ENCODE data around the gene C1QTNF9B. TPM values are rescaled to one million over a fixed set of nuclear protein-coding genes. Genes with fewer than 3 reads are reported as not detected.
"Not testable (repeated sequence)": the region's sequence is repeated elsewhere in the genome, so short reads cannot be mapped to it uniquely, and the experiment has no call there.

The C1QTNF9B gene
- total RNA-seq, 4 donors from 2014 or later = 1.1 TPM; not detected in 3

DNA sequence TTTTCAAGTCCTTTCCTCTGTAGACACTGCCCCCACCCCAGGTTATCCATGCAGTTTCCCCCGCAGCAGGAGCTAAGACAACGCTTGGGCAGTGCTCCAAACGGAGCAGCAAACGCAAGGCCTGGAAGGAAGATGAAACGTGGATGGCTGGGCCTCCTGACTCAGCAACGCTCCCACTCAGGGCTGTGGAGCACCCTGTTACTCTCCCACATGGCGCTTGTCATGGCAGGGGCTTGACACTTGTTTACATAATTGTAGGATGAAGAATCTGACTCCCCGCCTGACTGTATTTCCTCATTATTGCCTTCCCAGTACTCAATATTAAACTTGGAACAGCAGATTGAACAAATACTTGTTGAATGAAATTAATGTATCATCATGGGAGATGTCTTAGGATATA is 799 bp upstream of the C1QTNF9B start:
- H3K27me3 ChIP-seq = peaks cover 11% of the 10 kb centered on the region
- 75% methylated on average over 8 of the region's 8 CpGs for WGBS
- H3K4me1 ChIP-seq = peaks cover 2% of the 10 kb centered on the region
- no peak overlapping the region for H3K4me3 ChIP-seq
- no peak overlapping the region for H3K27ac ChIP-seq
- no peaks in the 10 kb centered on the region for H3K36me3 ChIP-seq
- no peaks in the 10 kb centered on the region for H3K9me3 ChIP-seq
- TF ChIP-seq, protein P1, sequence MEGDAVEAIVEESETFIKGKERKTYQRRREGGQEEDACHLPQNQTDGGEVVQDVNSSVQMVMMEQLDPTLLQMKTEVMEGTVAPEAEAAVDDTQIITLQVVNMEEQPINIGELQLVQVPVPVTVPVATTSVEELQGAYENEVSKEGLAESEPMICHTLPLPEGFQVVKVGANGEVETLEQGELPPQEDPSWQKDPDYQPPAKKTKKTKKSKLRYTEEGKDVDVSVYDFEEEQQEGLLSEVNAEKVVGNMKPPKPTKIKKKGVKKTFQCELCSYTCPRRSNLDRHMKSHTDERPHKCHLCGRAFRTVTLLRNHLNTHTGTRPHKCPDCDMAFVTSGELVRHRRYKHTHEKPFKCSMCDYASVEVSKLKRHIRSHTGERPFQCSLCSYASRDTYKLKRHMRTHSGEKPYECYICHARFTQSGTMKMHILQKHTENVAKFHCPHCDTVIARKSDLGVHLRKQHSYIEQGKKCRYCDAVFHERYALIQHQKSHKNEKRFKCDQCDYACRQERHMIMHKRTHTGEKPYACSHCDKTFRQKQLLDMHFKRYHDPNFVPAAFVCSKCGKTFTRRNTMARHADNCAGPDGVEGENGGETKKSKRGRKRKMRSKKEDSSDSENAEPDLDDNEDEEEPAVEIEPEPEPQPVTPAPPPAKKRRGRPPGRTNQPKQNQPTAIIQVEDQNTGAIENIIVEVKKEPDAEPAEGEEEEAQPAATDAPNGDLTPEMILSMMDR (IDR thresholded peaks at IDR 0.05) = no peak
- TF ChIP-seq EP300 (IDR thresholded peaks at IDR 0.05) = no peak
- TF ChIP-seq POLR2AphosphoS5 (IDR thresholded peaks at IDR 0.05) = no peak
- TF ChIP-seq POLR2A (IDR thresholded peaks at IDR 0.05) = no peak
- DNase-seq (ENCODE audit: low spot score in 2 of 2) = no peak

DNA sequence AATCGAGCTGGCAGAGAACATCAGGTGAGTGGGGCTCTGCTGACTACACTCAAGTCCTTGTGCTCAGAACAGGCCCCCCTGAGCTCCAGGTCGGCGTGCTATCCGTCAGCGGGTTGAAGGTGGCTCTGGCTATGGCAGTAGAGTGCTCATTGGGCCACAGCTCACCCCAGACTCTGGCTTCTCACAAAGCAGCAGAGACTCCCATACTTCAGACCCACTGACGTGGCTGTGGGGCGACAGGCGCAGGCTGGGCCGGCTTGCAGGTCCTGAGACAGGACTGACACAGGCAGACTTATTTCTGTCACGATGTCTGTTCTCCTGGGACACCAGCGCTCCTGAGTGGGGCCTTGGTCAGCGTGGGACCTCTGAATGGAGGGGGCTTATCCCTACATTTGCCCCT is 2.6 kb downstream of the C1QTNF9B start:
- not testable (repeated sequence) for H3K27me3 ChIP-seq; H3K27ac ChIP-seq; DNase-seq (ENCODE audit: low spot score in 2 of 2); H3K9me3 ChIP-seq; H3K36me3 ChIP-seq; H3K4me1 ChIP-seq; H3K4me3 ChIP-seq
- WGBS = 75% methylated on average over 6 of the region's 12 CpGs

DNA sequence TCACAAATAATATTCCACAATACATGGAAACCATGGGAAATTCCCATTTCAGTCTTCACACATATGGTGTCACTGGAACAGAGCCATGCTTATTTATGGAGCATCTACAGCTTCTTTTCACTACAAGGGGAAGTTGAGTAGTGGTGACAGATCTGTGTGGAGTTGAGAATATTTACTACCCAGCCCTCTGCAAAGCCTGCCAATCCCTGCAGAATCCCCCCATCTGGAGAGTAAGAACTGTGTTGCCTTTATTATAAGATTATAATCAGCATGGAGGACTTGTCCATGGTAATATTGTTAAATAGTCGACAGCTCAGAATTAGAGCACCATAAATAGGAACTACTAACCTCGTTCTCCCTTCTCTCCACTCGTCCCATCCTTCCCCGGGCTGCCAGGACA is 3.5 kb downstream of the C1QTNF9B start:
- not testable (repeated sequence) for H3K9me3 ChIP-seq; H3K27ac ChIP-seq; H3K36me3 ChIP-seq; DNase-seq (ENCODE audit: low spot score in 2 of 2); H3K4me1 ChIP-seq; H3K4me3 ChIP-seq; H3K27me3 ChIP-seq
- WGBS = no CpG with 5 or more reads among the region's 4 CpGs

DNA sequence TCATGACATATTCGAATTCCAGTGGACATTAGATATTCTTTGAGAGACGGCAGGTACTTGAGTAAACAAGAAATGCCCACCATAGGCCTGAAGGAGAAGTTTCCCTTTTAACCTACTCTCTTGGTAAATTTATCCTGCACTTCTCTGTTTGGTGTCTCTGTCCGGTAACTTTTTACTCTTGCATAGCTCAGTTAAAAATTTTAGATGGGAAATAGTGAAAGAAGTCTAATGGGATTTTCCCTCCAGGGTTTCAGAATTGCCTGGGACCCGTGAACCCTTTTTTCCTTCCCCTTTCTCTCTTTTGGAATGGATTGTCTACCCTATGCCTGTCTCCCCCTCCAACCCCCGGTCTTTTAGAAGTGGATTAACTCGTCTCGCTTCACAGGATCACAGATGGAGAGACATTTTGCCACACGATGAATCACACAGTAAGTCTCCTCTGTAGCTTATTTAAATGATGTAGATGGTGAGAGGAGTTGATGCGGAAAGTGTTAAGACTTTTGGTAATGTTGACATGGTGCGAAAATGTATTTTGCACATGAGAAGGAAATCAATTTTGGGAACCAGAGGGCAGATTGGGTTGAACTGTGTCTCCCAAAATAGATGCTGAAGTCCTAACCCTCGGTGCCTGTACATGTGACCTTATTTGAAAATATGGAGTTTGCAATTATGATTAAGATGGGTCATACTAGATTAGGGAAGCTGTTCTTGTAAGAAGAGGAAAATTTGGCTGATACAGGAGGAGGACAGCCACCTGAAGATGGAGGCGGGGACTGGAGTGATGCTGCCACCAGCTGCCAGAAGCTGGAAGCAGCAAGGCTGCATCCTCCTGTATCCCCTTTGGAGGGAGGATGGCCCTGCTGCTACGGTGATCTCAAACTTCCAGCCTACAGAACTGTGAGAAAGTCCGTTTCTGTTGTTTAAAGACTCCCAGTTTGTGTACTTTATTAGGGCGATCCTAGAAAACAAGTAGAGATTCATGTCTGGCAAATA is 7.4 kb downstream of the C1QTNF9B start:
- Histone ChIP-seq H3K4me3 (peak overlapping the region; percentile 91), H3K27ac (peak overlapping the region; percentile 94), H3K36me3 (peaks cover 2% of the 10 kb centered on the region), H3K9me3 (no peaks in the 10 kb centered on the region), H3K27me3 (no peaks in the 10 kb centered on the region), H3K4me1 (peaks cover 22% of the 10 kb centered on the region)
- TF ChIP-seq, protein P1 (IDR thresholded peaks at IDR 0.05) = peak in 1 of 2 donors; percentile 23
- TF ChIP-seq POLR2A (IDR thresholded peaks at IDR 0.05) = no peak
- DNase-seq (ENCODE audit: low spot score in 2 of 2) = no peak
- 25% methylated on average over 15 of the region's 15 CpGs for WGBS

- peak within 1 kb of the TSS; percentile 91 for H3K4me3 ChIP-seq
- no peaks in the 10 kb centered on the region for H3K9me3 ChIP-seq
- no peaks in the 10 kb centered on the region for H3K27me3 ChIP-seq
- peak; percentile 95 for DNase-seq (ENCODE audit: low spot score in 2 of 2)
- TF ChIP-seq EP300 (IDR thresholded peaks at IDR 0.05) = no peak
- TF ChIP-seq, protein P1 (IDR thresholded peaks at IDR 0.05) = peak; percentile 39 to 68
- peak; percentile 42 to 87 (median 60) for TF ChIP-seq POLR2AphosphoS5 (IDR thresholded peaks at IDR 0.05)
- TF ChIP-seq POLR2A (IDR thresholded peaks at IDR 0.05) = peak in 1 of 2 donors; percentile 30
- peaks cover 22% of the 10 kb centered on the region for H3K4me1 ChIP-seq
- under 1% methylated on average over 44 of the region's 75 CpGs for WGBS
- peaks cover 8% of the 10 kb centered on the region for H3K36me3 ChIP-seq
- H3K27ac ChIP-seq = peak within 1 kb of the TSS; percentile 94
Observed at GRCh38 chr13:23888658-23889614, 8.4 kb downstream of the C1QTNF9B start, which contains the start of gene MIPEP. TSS of gene MIPEP (minus strand) at chr13:23889400. CDS start at chr13:23889320, 80 bp downstream.

GRCh38 chr13:23884361-23884760 is 12.9 kb downstream of the C1QTNF9B start:
- H3K4me3 ChIP-seq; H3K9me3 ChIP-seq; H3K27ac ChIP-seq; H3K27me3 ChIP-seq; DNase-seq (ENCODE audit: low spot score in 2 of 2): not testable (repeated sequence)
- peaks cover 25% of the 10 kb centered on the region for H3K36me3 ChIP-seq
- 76% methylated on average over 3 of the region's 3 CpGs for WGBS
- H3K4me1 ChIP-seq = peaks cover 16% of the 10 kb centered on the region

All from suprapubic skin (tissue), 4 donors.